H1 (cell line): ENCODE measurements around the gene HM13. TPM values are rescaled to one million over a fixed set of nuclear protein-coding genes. Genes with fewer than 3 reads are reported as not detected.

Source experiments
- ATF2 ChIP-seq: IDR thresholded peaks from 2 replicates; pipeline ENCODE4 v1.6.1; 2012; ENCODE audit warnings: low read length, inconsistent platforms
- CREB1 ChIP-seq: IDR thresholded peaks from 2 replicates; pipeline ENCODE4 v1.6.1; 2012; ENCODE audit warnings: inconsistent platforms
- CTCF ChIP-seq, 3 experiments: IDR thresholded peaks; 1 replicate in 2 of 3; 2 replicates in 1 of 3; pipeline versions ENCODE4 v1.5.1 to v1.6.1; 2011; ENCODE audit warnings: low read length in 3 of 3, mild to moderate bottlenecking in 3 of 3, inconsistent platforms in 2 of 3, low read depth in 1 of 3, moderate library complexity in 1 of 3; ENCODE audit not compliant: insufficient read depth in 1 of 3; ENCODE audit errors: control extremely low read depth in 1 of 3
- FOSL1 ChIP-seq: IDR thresholded peaks from 2 replicates; pipeline ENCODE4 v1.6.1; 2011; ENCODE audit warnings: mild to moderate bottlenecking, low read depth, low read length, moderate library complexity; ENCODE audit not compliant: insufficient read depth
- HDAC2 ChIP-seq, 2 experiments: fragments of 300-600 bp in 1 of 2; sonication (generic) in 1 of 2; IDR thresholded peaks; 2 replicates each; pipeline ENCODE4 v1.6.1; 2011 to 2012; ENCODE audit warnings: low read depth in 2 of 2, low read length in 2 of 2, mild to moderate bottlenecking in 2 of 2, moderate library complexity in 2 of 2, borderline replicate concordance in 1 of 2, inconsistent platforms in 1 of 2
- KDM5A ChIP-seq: fragments of 200-600 bp; IDR thresholded peaks from 2 replicates; pipeline ENCODE4 v1.7.1; 2012; ENCODE audit warnings: mild to moderate bottlenecking, low read length, inconsistent platforms, mixed read lengths
- NRF1 ChIP-seq: IDR thresholded peaks from 2 replicates; pipeline ENCODE4 v1.6.1; 2011; ENCODE audit warnings: mild to moderate bottlenecking, low read depth, low read length, improper control_type of control experiment
- RAD21 ChIP-seq, 2 experiments: IDR thresholded peaks in 1 of 2; conservative IDR thresholded peaks in 1 of 2; 2 replicates each; pipeline ENCODE4 v1.6.1; 2011; ENCODE audit warnings: low read depth in 2 of 2, low read length in 2 of 2, improper control_type of control experiment in 1 of 2, inconsistent platforms in 1 of 2, mild to moderate bottlenecking in 1 of 2, moderate library complexity in 1 of 2
- RNF2 ChIP-seq: fragments of 200-900, 300-1000 bp; sonication (generic); IDR thresholded peaks from 2 replicates; pipeline ENCODE4 v1.7.1; 2016; ENCODE audit warnings: borderline replicate concordance, low read depth, mild to moderate bottlenecking, antibody characterized with exemption, low read length; ENCODE audit not compliant: poor library complexity, severe bottlenecking; ENCODE audit errors: missing control alignments
- SAP30 ChIP-seq: fragments of 300-600 bp; sonication (generic); IDR thresholded peaks from 2 replicates; pipeline ENCODE4 v1.7.1; 2012; ENCODE audit warnings: low read length, moderate library complexity, mild to moderate bottlenecking, inconsistent platforms; ENCODE audit not compliant: insufficient read depth, insufficient replicate concordance
- SP4 ChIP-seq: IDR thresholded peaks from 2 replicates; pipeline ENCODE4 v1.6.1; 2012; ENCODE audit warnings: low read length, inconsistent platforms
- TAF7 ChIP-seq: optimal IDR thresholded peaks from 2 replicates; pipeline ENCODE3; 2011; ENCODE audit warnings: low read depth, mild to moderate bottlenecking, inconsistent platforms, low read length, moderate library complexity, borderline replicate concordance
- TCF12 ChIP-seq: IDR thresholded peaks from 2 replicates; pipeline ENCODE4 v1.6.1; 2011; ENCODE audit warnings: low read depth, mild to moderate bottlenecking, low read length
- TEAD4 ChIP-seq: IDR thresholded peaks from 2 replicates; pipeline ENCODE4 v1.6.1; 2012; ENCODE audit warnings: low read depth, low read length, inconsistent platforms, mixed read lengths
- YY1 ChIP-seq: IDR thresholded peaks from 2 replicates; pipeline ENCODE4 v1.6.1; 2011; ENCODE audit warnings: low read depth, mild to moderate bottlenecking, low read length
- polyA plus RNA-seq, 7 experiments: library from polyadenylated mRNA; depleted of rRNA in 3 of 7; stranded (reverse) in 5 of 7; unstranded in 2 of 7; fragments of >200 nt in 5 of 7; fragments of 200-250 nt in 2 of 7; gene quantifications; 1 replicate in 5 of 7; 2 replicates in 1 of 7; 4 replicates in 1 of 7; pipeline versions ENCODE4 v1.2.1 to v1.2.3, GENCODE V29; 2011 to 2013; ENCODE audit warnings: missing spikeins in 2 of 7, mixed read lengths in 2 of 7
- total RNA-seq: library from RNA; stranded (reverse); fragmentation: NEBNext Ultra II Directional; extraction: Animal tissue kit (Norgen Biotek cat#: 25700); gene quantifications from 2 replicates; pipeline ENCODE4 v1.2.1, GENCODE V29; 2021

HM13 gene
- total and polyA plus RNA-seq, 2 of the 8 experiments (the other 6 are each of a cell fraction or from before 2014, with no cell fraction given): 118 to 183 TPM

- TF ChIP-seq CTCF (IDR thresholded peaks at IDR 0.05; ENCODE audit: control extremely low read depth in 1 of 3, insufficient read depth in 1 of 3, low read depth in 1 of 3, low read length in 3 of 3) (no peak), RAD21 (IDR thresholded peaks at IDR 0.05 in 1 of 2, conservative IDR thresholded peaks at IDR 0.05 in 1 of 2; ENCODE audit: low read depth in 2 of 2, low read length in 2 of 2) (no peak), SP4 (no peak), RNF2 (peak; percentile 47), YY1 (no peak), ATF2 (no peak), TAF7 (peak; percentile 8), KDM5A (no peak), SAP30 (peak; percentile 62), NRF1 (no peak), CREB1 (no peak), TCF12 (peak; percentile 74; the same call in 1 of the 2 replicates), FOSL1 (no peak), HDAC2 (IDR thresholded peaks at IDR 0.05; ENCODE audit: borderline replicate concordance in 1 of 2, low read depth in 2 of 2, low read length in 2 of 2) (no peak), TEAD4 (no peak)
- TF ChIP-seq, all 59 proteins: peak for 12
These were observed 91.9 kb downstream of the HM13 start (continued) for GRCh38 chr20:31605902-31606803.
